ENCODE results near the gene UPK3A. TPM values are rescaled to one million over a fixed set of nuclear protein-coding genes. Genes with fewer than 3 reads are reported as not detected.

UPK3A gene
- total and polyA plus RNA-seq, 2 of the 13 experiments (the other 11 are each of a cell fraction or from before 2014, with no cell fraction given) = 10.5 to 13.8 TPM

GRCh38 chr22:45246060-45246985, 38.4 kb upstream of the UPK3A start (continued):
- TF ChIP-seq CENPBD1 (CRISPR knock-in tag; IDR thresholded peaks at IDR 0.05; ENCODE audit: borderline replicate concordance, low read depth) (no peak), GATAD2A (CRISPR knock-in tag; IDR thresholded peaks at IDR 0.05) (peak; percentile 69; the same call in 1 of the 2 replicates), CREB1 (IDR thresholded peaks at IDR 0.05) (0 out of 2 replicates have a peak, but pooled peaks have one; percentile 28), CREB1 (CRISPR knock-in tag; IDR thresholded peaks at IDR 0.05) (no peak; the same call in none of the 2 replicates), TEAD2 (CRISPR knock-in tag; IDR thresholded peaks at IDR 0.05) (no peak), KLF16 (CRISPR knock-in tag; IDR thresholded peaks at IDR 0.05) (peak in 1 of 2 experiments; percentile 16; a peak in 1 of 4 replicates), ZNF646 (CRISPR knock-in tag; IDR thresholded peaks at IDR 0.05) (no peak), HIVEP1 (CRISPR knock-in tag; IDR thresholded peaks at IDR 0.05) (peak; percentile 82), ZNF292 (CRISPR knock-in tag; IDR thresholded peaks at IDR 0.05; ENCODE audit: borderline replicate concordance, low read depth) (peak; percentile 56; the same call in 1 of the 2 replicates), YEATS4 (CRISPR knock-in tag; IDR thresholded peaks at IDR 0.05; ENCODE audit: borderline replicate concordance) (peak; percentile 62), ZNF607 (CRISPR knock-in tag; IDR thresholded peaks at IDR 0.05; ENCODE audit: borderline replicate concordance) (peak; percentile 41; the same call in 1 of the 2 replicates), POGK (CRISPR knock-in tag; conservative IDR thresholded peaks at IDR 0.05) (peak; percentile 18; the same call in 1 of the 2 replicates), SMYD3 (CRISPR knock-in tag; IDR thresholded peaks at IDR 0.05) (peak; percentile 57; the same call in 1 of the 2 replicates), MED8 (CRISPR knock-in tag; IDR thresholded peaks at IDR 0.05; ENCODE audit: insufficient replicate concordance) (no peak)
- TF ChIP-seq, protein P1, sequence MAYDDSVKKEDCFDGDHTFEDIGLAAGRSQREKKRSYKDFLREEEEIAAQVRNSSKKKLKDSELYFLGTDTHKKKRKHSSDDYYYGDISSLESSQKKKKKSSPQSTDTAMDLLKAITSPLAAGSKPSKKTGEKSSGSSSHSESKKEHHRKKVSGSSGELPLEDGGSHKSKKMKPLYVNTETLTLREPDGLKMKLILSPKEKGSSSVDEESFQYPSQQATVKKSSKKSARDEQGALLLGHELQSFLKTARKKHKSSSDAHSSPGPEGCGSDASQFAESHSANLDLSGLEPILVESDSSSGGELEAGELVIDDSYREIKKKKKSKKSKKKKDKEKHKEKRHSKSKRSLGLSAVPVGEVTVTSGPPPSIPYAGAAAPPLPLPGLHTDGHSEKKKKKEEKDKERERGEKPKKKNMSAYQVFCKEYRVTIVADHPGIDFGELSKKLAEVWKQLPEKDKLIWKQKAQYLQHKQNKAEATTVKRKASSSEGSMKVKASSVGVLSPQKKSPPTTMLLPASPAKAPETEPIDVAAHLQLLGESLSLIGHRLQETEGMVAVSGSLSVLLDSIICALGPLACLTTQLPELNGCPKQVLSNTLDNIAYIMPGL (CRISPR knock-in tag; IDR thresholded peaks at IDR 0.05; ENCODE audit: borderline replicate concordance in 1 of 2, low read depth in 1 of 2) = 0 out of 4 replicates have a peak, but pooled peaks of 1 of the 2 experiments have one; percentile 19
- TF ChIP-seq, protein P2, sequence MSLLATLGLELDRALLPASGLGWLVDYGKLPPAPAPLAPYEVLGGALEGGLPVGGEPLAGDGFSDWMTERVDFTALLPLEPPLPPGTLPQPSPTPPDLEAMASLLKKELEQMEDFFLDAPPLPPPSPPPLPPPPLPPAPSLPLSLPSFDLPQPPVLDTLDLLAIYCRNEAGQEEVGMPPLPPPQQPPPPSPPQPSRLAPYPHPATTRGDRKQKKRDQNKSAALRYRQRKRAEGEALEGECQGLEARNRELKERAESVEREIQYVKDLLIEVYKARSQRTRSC (CRISPR knock-in tag; IDR thresholded peaks at IDR 0.05; ENCODE audit: low read depth) = no peak
